GM18508 (cell line): ENCODE measurements around the gene GPC5.
"Not testable (repeated sequence)": the region's sequence is repeated elsewhere in the genome, so short reads cannot be mapped to it uniquely, and the experiment has no call there.

Source experiments
- ATAC-seq: cut with Tn5 transposase; IDR thresholded peaks from one replicate; pipeline ENCODE4 v1.9.1; 2021; ENCODE audit warnings: moderate number of reproducible peaks; ENCODE audit not compliant: insufficient read depth, unreplicated experiment

GPC5 gene

GRCh38 chr13:92734545-92734944 is 1336.1 kb downstream of the GPC5 start:
- no peak for ATAC-seq

GRCh38 chr13:92735909-92736308 is 1337.5 kb downstream of the GPC5 start:
- no peak for ATAC-seq

- ATAC-seq = no peak
These were observed 1340.9 kb downstream of the GPC5 start for GRCh38 chr13:92739306-92739818.

- no peak for ATAC-seq
These were observed 1345.6 kb downstream of the GPC5 start for GRCh38 chr13:92743992-92744391.

- no peak for ATAC-seq
These were observed 1346.8 kb downstream of the GPC5 start for GRCh38 chr13:92745258-92745657.

- not testable (repeated sequence) for ATAC-seq
These were observed 1354.3 kb downstream of the GPC5 start for GRCh38 chr13:92752705-92753104.

GRCh38 chr13:92761710-92762109 is 1363.3 kb downstream of the GPC5 start:
- ATAC-seq = no peak

GRCh38 chr13:92767468-92767867 is 1369.0 kb downstream of the GPC5 start:
- ATAC-seq = no peak

GRCh38 chr13:92768602-92769001 is 1370.2 kb downstream of the GPC5 start:
- no peak for ATAC-seq

GRCh38 chr13:92769046-92769445 is 1370.6 kb downstream of the GPC5 start:
- no peak for ATAC-seq

- ATAC-seq = no peak
These were observed 1377.2 kb downstream of the GPC5 start for GRCh38 chr13:92775658-92776057.

- ATAC-seq = no peak
These were observed 1383.7 kb downstream of the GPC5 start for GRCh38 chr13:92781965-92782690.

GRCh38 chr13:92802776-92803175 is 1404.4 kb downstream of the GPC5 start:
- no peak for ATAC-seq

- ATAC-seq = no peak
These were observed 1405.9 kb downstream of the GPC5 start for GRCh38 chr13:92804346-92804745.

GRCh38 chr13:92804926-92805325 is 1406.5 kb downstream of the GPC5 start:
- no peak for ATAC-seq

- no peak for ATAC-seq
These were observed 1407.3 kb downstream of the GPC5 start for GRCh38 chr13:92805766-92806165.

- ATAC-seq = no peak
These were observed 1407.8 kb downstream of the GPC5 start for GRCh38 chr13:92806215-92806614.

- ATAC-seq = no peak
These were observed 1408.9 kb downstream of the GPC5 start for GRCh38 chr13:92807353-92807752.

- no peak for ATAC-seq
These were observed 1409.5 kb downstream of the GPC5 start for GRCh38 chr13:92807966-92808365.

GRCh38 chr13:92821324-92821723 is 1422.9 kb downstream of the GPC5 start:
- no peak for ATAC-seq

GRCh38 chr13:92823059-92823458 is 1424.6 kb downstream of the GPC5 start:
- no peak for ATAC-seq

- ATAC-seq = no peak
These were observed 1427.6 kb downstream of the GPC5 start for GRCh38 chr13:92825938-92826596.
